NCI-H524 treated with DMSO at 0.1 percent for 48 hours (cell line): Measurements from ENCODE around the gene ZBTB49.
"Not testable (repeated sequence)": the region's sequence is repeated elsewhere in the genome, so short reads cannot be mapped to it uniquely, and the experiment has no call there.

ENCODE experiments used
- DNase-seq: peaks from one replicate; lab custom pipeline; 2025; lab: John Stamatoyannopoulos, UW

The ZBTB49 gene

DNA sequence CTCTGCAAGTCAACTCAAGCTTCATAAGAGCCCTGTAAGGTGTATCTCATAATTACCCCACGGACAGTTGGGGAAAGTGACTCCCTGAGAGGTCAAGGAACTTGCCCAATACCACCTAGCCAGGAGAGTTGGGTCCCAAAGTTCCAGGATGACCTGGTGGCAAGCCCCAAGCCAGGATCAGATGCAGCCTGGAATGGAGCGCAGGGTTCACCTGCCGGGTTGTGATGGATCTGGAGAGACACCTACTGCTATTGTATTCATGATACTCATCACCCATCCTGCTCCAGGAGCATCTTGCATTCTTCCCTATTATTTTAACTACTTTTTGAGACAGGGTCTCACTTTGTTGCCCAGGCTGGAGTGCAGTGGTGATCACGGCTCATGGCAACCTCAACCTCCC lies 36.1 kb downstream of the ZBTB49 start:
- DNase-seq = no peak

DNA sequence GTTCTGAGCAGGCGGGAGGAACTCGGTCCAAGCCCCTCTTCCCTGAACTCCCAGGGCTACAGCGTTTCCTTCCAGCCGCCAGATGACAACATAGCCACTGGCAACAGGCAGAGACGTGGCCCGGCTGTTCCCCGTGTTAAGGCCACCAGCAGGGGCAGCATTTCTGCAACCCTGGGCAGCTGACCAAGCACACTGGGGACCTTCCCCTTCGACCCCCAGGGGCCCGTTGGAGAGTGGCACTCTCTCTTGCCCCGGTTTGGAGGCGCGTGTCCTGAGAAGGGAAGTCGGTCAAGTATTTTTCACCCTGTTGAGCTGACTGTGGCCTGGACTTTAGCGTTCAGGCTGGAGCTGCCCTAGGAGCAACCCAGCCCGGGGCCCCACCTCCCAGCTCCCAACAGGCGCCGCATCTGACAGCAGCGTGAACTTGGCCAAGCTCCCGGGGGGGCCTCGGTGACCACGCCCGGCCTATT lies 37.6 kb downstream of the ZBTB49 start:
- no peak for DNase-seq

DNA sequence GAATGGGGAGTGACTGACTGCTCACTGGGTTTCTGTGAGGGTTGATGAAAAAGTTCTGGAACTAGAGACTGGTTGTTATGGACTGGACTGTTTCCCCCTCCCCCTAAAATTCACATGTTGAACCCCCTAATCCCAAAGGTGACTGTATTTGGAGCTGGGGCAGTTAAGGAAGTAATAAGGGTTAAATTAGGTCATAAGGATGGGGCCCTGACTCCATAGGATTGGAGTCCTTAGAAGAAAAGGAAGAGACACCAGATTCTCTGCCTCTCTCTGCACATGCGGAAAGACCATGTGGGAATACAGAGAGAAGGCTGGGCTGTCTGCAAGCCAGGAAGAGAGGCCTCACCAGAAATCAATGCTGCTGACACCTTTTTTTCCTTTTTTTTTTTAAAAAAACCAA lies 38.2 kb downstream of the ZBTB49 start:
- DNase-seq = no peak

DNA sequence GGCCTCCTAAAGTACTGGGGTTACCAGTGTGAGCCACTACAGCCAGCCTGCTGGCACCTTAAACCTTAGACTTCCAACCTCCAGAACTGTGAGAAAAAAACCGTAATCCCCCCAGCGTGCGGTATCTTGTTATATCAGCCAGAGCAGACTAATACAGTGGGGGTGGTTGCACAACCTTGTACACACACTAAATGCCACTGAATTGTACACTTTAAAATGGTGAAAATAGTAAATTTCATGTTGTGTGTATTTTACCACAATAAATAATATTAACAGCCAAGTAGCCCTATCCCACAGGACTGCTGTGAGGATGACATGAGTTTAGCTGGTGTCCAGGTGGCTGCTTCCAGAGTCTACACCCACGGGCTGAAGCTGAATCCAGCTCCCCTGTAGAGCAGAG lies 38.8 kb downstream of the ZBTB49 start:
- DNase-seq = no peak

DNA sequence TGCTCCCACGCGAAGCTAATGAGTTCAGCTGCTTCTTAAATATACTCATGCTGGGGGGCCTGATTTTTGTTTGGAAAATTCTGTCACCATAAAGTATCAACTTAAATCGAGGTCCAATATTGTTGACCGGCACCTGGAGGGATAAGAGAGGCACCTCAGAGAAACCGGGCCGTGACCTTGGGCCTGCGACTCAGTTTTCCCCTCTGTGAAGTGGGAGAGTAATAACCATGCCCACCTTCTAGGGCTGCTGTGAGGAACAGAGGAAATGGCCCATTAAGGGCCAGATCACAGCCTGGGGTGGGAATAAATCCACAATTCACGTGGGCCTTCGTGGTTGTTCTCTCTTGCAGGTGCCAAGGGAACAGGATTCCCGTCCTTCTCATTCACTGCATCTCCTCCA lies 39.4 kb downstream of the ZBTB49 start:
- no peak for DNase-seq

DNA sequence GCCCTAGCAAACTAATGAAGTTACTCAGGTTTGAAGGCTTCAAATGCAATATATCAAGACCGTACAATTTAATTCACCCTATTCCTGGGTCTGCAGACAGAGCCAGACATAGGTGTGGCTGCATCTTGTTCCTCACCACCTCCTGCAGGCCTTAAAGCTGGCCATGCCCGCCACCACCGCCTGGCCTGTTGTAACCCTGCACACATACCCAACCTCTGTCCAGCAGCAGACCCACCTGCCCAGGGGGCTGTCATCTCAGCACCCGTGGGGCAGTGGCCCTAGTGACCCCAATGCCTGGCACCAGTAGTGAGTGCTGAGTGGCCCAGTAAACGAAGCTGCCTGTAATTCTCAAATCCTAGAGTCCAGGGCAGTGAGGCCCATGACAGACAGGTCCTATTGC lies 40.7 kb downstream of the ZBTB49 start:
- no peak for DNase-seq

DNA sequence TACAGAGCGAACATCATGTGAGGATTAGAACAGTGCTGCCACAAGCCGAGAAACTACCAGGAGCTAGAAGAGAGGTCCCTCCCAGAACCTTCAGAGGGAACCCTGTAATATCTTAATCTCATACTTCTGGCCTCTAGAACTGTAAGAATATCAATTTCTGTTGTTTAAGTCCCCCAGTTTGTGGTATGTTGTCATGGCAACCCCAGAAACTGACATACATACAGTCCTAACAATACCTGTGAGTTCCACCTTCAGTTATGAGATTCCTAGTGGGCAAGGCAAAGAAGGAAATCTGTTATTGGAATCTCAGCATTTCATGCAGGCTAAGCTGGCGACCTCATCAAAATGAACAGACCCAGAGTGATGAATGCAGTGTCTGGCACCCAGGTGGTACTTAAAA lies 42.5 kb downstream of the ZBTB49 start:
- DNase-seq = no peak

DNA sequence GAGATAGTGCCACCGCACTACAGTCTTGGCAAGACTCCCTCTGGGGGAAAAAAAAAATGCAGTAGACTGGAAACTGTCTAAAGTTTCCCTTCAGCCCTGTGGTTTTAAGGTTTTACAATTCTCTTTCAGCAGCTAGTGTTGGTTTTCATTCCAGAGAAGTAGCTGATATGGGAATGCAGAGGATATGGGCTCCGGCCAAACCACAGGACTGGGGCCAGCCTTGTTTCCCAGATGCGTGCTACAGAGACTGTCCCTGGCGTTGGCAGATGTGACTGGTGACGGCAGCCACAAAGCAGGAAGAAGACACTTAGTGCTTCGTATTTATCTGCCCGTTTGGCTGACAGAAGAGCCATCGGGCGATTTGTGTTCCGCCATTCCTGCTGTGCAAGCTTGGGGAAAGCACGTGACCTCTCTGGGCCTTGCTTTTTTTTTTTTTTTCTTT lies 43.2 kb downstream of the ZBTB49 start:
- DNase-seq = no peak

DNA sequence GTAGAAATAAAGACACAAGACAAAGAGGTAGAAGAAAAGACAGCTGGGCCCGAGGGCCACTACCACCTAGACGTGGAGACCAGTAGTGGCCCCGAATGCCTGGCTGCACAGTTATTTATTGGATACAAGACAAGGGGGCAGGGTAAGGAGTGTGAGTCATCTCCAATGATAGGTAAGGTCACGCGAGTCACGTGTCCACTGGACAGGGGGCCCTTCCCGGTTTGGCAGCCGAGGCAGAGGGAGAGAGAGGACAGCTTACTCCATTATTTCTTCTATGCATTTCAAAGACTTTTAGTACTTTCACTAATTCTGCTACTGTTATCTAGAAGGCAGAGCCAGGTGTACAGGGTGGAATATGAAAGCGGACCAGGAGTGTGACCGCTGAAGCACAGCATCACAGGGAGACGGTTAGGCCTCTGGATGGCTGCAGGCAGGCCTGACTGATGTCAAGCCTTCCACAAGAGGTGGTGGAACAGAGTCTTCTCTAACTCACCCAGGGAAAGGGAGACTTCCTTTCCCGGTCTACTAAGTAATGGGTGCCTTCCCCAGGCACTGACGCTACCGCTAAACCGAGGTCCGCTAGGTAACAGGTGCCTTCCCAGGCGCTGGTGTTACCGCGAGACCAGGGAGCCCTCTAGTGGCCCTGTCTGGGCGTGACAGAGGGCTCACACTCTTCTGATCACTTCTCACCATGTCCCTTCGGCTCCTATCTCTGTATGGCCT lies 44.9 kb downstream of the ZBTB49 start:
- peak; percentile 20 for DNase-seq

DNA sequence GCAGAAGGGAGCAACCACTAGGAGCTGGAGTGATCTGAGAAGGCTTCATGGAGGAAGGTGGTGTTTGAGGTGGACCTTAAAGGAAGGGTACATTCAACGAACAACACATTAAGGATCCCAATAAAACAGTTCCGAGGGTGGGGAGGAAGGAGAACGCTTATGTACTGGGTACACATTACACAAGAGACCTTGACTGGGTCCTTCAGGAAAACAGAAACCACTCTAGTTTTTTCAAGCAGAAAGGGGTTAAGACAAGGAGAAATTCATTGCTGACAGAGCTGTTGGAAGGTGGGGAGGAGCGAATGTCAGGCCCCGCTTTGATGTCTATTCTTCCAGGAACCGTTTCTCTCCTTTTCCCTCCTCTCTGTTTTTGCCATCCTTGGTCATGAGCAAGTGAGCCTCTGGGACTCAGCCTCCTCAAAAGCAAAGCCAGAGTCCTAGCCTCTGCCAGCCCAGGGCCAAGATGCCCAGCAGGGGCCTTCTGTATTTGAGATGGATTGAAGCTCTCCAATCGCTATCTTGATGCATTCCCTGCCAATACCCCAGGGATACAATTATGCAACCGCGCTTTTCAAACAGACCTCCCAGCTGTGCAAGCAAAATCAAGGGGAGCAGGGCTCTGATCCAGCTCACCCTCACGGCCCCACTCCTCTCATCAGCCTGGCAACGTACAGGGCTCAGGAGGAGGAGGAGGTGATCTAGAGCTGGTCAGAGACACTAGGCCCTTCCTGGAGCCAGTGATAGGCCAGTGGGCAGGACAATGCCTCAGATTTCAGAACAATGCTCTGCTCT lies 48.4 kb downstream of the ZBTB49 start:
- no peak for DNase-seq

DNA sequence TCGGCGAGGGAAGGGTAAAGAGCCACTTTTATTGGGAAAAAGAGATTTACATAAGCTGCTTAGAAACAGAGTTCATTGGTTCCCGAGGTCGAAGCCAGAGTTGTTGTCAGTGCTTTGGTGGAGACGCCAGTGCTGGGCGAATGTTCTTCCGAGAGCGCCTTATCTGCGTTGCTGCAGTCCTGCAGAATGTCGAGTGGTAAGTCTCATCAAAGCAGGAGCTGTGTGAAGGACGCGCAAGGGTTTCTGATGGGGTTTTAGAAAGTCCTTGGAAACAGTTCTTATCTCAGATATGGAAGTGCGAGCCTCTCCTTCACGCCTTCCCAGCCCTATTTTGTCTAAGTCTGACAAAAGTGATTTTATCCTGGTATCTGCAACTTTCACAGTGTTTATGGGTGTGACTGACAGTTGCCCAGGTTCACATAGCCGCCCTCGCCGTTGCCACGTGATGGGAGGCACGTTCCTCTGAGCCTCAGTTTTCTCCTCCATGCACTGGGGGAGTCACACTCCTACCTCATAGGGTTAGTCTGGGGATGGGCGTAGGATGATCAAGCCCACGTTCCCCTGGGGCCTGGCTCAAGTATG lies 49.5 kb downstream of the ZBTB49 start:
- no peak for DNase-seq

DNA sequence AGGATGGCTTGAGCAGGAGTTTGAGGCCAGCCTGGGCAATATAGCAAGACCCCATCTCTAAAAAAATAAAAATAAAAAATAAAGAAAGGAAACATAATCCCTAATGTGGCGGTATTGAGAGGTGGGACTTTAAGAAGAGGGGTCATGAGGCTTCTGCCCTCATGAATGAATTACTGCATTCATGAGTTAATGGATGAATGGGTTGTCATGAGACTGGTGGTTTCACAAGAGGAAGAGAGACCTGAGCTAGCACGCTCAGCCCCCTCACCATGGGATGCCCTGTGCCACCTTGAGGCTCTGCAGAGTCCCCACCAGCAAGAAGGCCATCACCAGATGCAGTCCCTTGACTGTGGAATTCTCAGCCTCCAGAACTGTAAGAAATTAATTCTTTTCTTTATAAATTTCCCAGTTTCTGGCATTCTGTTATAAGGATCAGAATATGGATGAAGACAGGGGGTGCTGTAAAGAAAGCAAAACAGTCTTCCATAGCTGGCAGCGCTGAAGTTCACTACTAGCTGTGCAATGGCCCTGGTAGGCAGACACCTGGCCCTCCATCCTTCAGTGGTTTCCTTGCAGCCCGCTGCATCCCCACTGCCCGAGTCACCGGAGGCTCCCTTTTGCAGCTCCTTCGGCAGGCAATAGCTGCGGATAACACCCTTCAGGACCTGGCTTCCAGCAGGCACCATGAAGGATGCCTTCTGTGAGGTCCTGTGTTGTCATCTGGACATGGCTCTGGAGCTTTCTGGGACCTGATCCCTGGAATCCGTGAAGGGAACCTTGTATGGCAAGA lies 52.0 kb downstream of the ZBTB49 start:
- DNase-seq = no peak

DNA sequence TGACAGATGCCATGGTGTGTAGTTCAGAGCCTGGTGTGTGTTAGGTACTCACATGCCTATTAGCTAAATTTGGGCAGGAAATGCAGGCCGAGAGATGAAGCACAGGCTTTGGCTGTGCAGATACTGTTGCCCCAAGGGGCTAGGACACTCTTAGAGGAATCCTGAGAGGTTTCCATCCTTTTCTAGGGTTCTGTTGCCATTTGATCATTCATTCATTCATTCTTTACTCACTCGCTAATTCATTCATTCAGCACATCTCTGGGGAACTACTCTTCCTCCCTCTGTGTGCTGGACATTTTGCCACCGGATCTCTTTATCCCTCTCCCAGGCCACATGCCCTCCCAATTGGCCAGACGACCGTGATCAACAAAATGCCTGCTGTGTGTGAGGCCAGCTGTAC lies 53.0 kb downstream of the ZBTB49 start:
- no peak for DNase-seq

DNA sequence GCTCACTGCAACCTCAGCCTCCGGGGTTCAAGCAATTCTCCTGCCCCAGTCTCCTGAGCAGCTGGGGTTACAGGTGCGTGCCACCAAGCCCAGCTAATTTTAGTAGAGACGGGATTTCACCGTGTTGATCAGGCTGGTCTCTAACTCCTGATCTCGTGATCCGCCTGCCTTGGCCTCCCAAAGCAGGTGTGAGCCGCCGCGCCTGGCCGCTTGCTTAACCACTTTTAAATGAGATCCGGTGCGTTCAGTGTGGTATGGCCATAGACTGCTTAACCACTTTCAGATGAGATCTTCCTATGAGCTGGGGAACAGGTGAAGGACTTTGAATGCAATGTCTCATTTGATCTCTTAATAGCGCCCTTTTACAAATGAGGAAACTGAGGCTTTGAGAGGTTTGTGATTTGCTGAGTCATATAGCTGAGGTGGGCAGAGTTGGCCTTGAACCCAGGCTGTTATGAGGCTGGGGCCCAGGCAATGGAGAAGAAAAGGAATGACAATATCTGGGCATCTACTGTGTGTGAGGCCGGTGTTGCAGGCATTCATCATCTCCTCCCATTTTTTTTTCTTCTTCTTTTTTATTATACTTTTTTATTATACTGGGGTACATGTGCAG lies 55.0 kb downstream of the ZBTB49 start:
- no peak for DNase-seq

DNA sequence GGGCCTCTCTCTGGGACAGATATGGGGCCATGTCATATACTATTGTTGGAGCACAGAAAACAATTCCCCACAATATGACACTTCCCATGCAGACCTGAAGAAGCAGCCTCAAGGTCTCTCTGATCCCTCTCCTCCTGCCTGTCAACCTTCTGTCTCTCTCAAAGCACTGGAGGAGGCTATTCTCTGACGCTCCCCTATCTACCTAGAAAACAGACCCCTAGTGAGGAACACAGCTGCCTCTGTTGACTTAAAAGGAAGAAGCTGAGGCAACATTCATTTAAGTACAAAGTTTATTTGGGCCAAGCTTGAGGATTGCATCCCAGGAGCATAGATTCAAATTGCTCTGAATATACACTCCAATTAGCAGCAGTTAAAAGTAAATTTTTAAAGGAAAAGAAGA lies 57.5 kb downstream of the ZBTB49 start:
- no peak for DNase-seq

DNA sequence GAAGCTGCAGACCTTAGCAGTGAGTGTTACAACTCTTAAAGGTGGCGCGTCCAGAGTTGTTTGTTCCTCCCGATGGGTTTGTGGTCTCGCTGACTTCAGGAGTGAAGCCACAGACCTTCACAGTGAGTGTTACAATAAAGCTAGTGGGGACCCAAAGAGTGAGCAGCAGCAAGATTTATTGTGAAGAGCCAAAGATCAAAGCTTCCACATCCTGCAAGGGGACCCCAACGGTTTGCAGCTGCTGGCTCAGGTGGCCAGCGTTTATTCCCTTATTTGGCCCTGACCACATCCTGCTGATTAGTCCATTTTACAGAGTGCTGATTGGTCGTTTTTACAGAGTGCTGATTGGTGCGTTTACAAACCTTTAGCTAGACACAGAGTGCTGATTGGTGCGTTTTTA lies 58.5 kb downstream of the ZBTB49 start:
- not testable (repeated sequence) for DNase-seq

DNA sequence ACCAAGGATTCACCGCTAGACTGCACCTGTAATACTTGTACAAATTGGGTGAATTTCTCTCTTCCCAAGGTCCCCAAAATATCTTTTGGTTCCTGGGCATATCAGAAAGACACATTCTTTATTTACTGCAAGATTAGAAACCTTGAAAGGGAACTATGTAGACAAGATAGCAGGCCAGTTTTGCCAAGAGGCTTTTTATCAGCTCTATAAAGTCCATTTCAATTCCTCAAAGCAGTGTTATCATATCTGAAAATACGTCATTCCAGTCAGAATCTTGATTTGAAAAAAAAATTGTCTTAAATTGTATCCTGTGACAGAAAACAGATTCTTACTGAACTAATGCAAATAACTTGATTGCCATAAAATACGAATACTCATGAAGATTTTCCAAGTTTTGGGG lies 59.8 kb downstream of the ZBTB49 start:
- DNase-seq = no peak

DNA sequence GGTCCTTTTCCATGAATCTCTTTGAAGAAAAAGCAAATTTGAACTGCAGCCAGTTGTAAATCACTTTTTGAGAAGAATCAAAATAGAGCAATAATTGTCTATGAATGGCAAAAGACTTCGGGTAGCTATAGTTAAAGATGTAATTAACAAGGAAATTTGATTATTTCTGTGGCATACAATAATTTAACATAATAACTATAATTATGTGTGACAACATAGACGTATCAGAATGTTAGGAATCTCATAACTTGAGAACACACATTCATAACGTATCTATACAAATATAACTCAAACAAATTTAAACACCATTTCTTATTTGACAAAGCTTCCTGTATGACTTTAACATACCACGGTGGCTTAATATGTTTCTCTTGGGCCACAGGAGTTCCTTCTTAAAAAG lies 60.9 kb downstream of the ZBTB49 start:
- no peak for DNase-seq

DNA sequence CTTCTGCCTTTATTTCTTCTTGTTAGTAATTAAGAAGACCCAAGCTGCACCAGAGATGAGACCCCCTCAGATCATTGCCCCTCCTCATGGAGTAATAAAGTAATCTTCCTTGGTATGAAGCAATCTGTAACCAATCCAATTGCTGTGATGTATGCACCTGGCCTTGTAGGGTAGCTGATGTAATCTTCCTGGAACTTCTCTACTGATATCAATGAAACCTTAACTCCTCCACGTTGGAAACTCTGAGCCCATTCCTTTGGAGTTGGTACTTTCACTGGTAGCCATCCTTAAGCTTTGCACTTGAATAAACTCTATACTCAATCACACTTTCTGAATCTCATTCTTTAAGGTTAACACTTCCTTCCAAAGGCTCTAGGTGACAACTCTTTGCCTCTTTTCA lies 65.3 kb downstream of the ZBTB49 start:
- DNase-seq = no peak

DNA sequence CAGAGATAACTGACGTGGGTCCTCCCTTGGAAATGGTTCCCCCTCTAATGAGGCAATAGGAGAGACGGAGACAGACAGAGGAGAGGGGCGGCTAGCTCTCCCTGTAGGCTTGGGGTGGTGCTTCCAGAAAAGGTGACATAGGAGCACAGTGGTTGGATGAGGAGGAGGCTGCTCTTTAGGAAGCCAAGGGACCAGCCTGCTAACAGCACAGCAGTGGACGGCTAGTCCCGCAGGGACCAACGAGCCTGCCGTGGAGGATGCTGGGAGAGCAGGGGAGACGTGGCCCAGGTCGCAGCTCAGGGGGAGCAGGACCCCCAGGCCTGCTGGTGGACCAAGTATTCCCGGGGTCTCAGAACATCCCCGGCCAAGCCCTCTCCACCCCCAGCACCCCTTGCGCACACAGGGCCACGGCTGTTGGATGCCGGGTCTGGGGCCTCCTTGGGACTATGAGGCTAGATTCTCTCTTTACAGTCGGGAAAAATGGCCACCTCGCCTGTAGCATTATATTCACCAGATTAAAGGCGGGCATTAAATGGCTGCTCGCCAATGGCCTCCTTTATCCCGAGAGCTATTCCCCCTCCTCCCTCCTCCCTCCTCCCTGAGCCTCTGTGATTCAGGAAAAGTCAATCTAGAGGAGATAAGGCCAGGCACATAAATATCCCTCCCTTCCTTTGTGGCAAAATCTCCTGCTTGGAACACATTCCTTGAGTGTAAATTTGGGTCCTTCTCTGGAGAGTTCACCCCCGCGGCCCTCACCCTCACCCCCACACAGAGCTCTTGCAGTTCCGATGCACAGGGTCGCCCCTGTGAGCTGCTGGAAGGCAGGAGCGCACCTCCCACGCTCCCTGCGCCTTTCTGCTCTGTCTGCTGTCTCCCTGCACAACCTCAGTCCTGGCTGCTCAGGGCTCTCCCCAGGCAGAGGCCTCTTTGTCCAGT lies 66.3 kb downstream of the ZBTB49 start:
- DNase-seq = no peak
